Uterus (tissue), 4 donors: ENCODE measurements around the gene HECW1. TPM values are rescaled to one million over a fixed set of nuclear protein-coding genes. Genes with fewer than 3 reads are reported as not detected.
"Not testable (repeated sequence)": the region's sequence is repeated elsewhere in the genome, so short reads cannot be mapped to it uniquely, and the experiment has no call there.

Experiments used
- DNase-seq, 2 donors: peaks; one replicate each; pipeline ENCODE4 v3.0.0-alpha.2; 2019 to 2020
- H3K27ac ChIP-seq, 2 donors: fragments of 200-600 bp; sonication (generic); 1 replicate in 1 of 2; 2 replicates in 1 of 2; pipeline ENCODE4 v1.5.1; 2016 to 2018
- H3K27me3 ChIP-seq, 2 donors: fragments of 200-600 bp; sonication (generic); one replicate each; pipeline ENCODE4 v1.5.1; 2018 to 2019; ENCODE audit warnings: control low read depth in 1 of 2
- H3K36me3 ChIP-seq, 2 donors: fragments of 200-600 bp; sonication (generic); one replicate each; pipeline ENCODE4 v1.5.1; 2019; ENCODE audit warnings: control low read depth in 1 of 2
- H3K4me1 ChIP-seq, 2 donors: fragments of 200-600 bp; sonication (generic); one replicate each; pipeline ENCODE4 v1.5.1; 2018 to 2019; ENCODE audit warnings: control low read depth in 1 of 2
- H3K4me3 ChIP-seq, 2 donors: fragments of 200-600 bp; sonication (generic); 1 replicate in 1 of 2; 2 replicates in 1 of 2; pipeline ENCODE4 v1.5.1; 2018 to 2019; ENCODE audit warnings: mild to moderate bottlenecking in 1 of 2
- H3K9me3 ChIP-seq, 2 donors: fragments of 200-600 bp; sonication (generic); one replicate each; pipeline ENCODE4 v1.5.1; 2019; ENCODE audit warnings: control low read depth in 1 of 2
- POLR2A ChIP-seq, 2 donors: fragments of 450-650 bp; IDR thresholded peaks; one replicate each; pipeline ENCODE4 v1.6.1; 2016; ENCODE audit warnings: antibody characterized with exemption in 2 of 2, mild to moderate bottlenecking in 1 of 2, moderate library complexity in 1 of 2
- intact Hi-C: fragments of 100-400 bp; cut with DNase I; formaldehyde crosslinking; loops from one replicate; pipeline ENCODE4 v1.15.1; 2023; ENCODE audit warnings: low total_unique reads
- total RNA-seq, 4 donors: library from RNA; depleted of rRNA in 3 of 4; stranded (reverse); fragments of >200 nt in 3 of 4; gene quantifications; one replicate each; pipeline versions ENCODE4 v1.1.0 to v1.2.4, GENCODE V29; 2014 to 2023
- TF ChIP-seq, protein P1 (sequence below), 4 experiments: fragments of 200-600 bp in 2 of 4; fragments of 450-650 bp in 2 of 4; sonication (generic) in 2 of 4; IDR thresholded peaks; one replicate each; pipeline ENCODE4 v1.5.1; 2016 to 2019; ENCODE audit warnings: antibody characterized with exemption in 4 of 4, mild to moderate bottlenecking in 2 of 4, moderate library complexity in 1 of 4
- donor health status: DM: yes; HTN: yes; CAD: no.

Gene HECW1
- under 1 TPM in 1 of 4 donors, not detected in 3; 0.28 TPM for total RNA-seq

DNA sequence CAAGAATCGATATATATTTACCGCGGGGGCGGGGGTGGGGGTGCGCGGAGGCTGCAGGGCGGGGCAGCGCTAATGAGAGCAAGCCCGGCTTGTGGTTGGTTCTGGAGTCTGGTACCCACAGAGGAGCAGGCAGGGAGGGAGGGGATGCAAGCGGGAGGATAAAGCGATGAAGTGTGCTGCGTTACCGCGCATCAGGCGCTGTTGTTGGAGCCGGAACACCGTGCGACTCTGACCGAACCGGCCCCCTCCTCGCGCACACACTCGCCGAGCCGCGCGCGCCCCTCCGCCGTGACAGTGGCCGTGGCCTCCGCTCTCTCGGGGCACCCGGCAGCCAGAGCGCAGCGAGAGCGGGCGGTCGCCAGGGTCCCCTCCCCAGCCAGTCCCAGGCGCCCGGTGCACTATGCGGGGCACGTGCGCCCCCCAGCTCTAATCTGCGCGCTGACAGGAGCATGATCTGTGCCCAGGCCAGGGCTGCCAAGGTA is at the start of gene HECW1:
TSS of gene HECW1 (plus strand) at position 189 of the 482 bp plus-strand sequence. CDS start 131,259 bp downstream, outside the sequence.
- Histone ChIP-seq H3K4me3 (peak within 1 kb of the TSS; percentile 21 to 27), H3K9me3 (no peaks in the 10 kb centered on the region), H3K4me1 (peaks cover 0 to 17% of the 10 kb centered on the region in 2 donors), H3K36me3 (no peaks in the 10 kb centered on the region), H3K27ac (no peak within 1 kb of the TSS), H3K27me3 (peaks cover 11 to 67% of the 10 kb centered on the region in 2 donors)
- no peak for TF ChIP-seq POLR2A (IDR thresholded peaks at IDR 0.05)
- TF ChIP-seq, protein P1, sequence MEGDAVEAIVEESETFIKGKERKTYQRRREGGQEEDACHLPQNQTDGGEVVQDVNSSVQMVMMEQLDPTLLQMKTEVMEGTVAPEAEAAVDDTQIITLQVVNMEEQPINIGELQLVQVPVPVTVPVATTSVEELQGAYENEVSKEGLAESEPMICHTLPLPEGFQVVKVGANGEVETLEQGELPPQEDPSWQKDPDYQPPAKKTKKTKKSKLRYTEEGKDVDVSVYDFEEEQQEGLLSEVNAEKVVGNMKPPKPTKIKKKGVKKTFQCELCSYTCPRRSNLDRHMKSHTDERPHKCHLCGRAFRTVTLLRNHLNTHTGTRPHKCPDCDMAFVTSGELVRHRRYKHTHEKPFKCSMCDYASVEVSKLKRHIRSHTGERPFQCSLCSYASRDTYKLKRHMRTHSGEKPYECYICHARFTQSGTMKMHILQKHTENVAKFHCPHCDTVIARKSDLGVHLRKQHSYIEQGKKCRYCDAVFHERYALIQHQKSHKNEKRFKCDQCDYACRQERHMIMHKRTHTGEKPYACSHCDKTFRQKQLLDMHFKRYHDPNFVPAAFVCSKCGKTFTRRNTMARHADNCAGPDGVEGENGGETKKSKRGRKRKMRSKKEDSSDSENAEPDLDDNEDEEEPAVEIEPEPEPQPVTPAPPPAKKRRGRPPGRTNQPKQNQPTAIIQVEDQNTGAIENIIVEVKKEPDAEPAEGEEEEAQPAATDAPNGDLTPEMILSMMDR (IDR thresholded peaks at IDR 0.05), result no peak
- no peak for DNase-seq
- intact Hi-C loops, result no loop called here

DNA sequence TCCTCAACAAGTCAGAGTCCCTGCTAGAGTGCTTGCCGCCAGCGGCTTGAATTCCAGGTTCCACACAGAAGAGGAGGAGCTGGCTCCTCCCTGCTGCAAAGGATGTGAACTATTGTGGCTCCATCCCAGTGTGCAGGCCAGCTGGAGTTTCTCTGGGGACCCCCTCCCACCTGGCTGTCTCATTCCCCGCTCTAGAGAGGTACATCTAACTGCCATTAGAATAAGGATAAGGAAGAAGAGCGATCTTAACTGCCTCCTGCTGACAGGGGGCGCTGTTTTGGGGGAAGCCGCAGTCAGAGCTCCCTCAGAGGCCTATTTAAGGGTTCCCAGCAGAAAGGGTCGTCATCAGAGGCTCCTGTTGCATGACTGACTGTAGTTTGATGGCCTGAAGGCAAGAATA is 40.8 kb upstream of the HECW1 start:
- Histone ChIP-seq H3K27me3 (peaks cover 0 to 13% of the 10 kb centered on the region in 2 donors), H3K4me1 (no peaks in the 10 kb centered on the region), H3K27ac (no peak overlapping the region), H3K4me3 (no peak overlapping the region), H3K9me3 (no peaks in the 10 kb centered on the region), H3K36me3 (no peaks in the 10 kb centered on the region)
- intact Hi-C loops, result no loop called here
- no peak for DNase-seq
- TF ChIP-seq POLR2A (IDR thresholded peaks at IDR 0.05), result no peak
- TF ChIP-seq, protein P1 (IDR thresholded peaks at IDR 0.05), result no peak

GRCh38 chr7:43072530-43072929 is 39.9 kb upstream of the HECW1 start:
- Histone ChIP-seq H3K27me3 (peaks cover 0 to 13% of the 10 kb centered on the region in 2 donors), H3K4me3 (no peak overlapping the region), H3K27ac (no peak overlapping the region), H3K4me1 (no peaks in the 10 kb centered on the region), H3K36me3 (no peaks in the 10 kb centered on the region), H3K9me3 (no peaks in the 10 kb centered on the region)
- TF ChIP-seq, protein P1 (IDR thresholded peaks at IDR 0.05), result no peak
- TF ChIP-seq POLR2A (IDR thresholded peaks at IDR 0.05), result no peak
- DNase-seq, result no peak
- intact Hi-C loops, result no loop called here

DNA sequence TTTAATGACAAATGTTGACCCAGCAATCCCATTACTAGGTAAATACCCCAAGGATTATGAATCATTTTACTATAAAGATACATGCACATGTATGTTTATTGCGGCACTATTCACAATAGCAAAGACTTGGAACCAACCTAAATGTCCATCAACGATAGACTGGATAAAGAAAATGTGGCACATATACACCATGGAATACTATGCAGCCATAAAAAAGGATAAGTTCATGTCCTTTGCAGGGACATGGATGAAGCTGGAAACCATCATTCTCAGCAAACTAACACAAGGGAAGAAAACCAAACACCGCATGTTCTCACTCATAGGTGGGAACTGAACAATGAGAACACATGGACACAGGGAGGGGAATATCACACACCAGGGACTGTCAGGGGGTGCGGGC is 38.6 kb upstream of the HECW1 start:
- H3K4me1 ChIP-seq, H3K4me3 ChIP-seq, intact Hi-C loops: not testable (repeated sequence)

GRCh38 chr7:43076189-43076605 is 36.2 kb upstream of the HECW1 start:
- no peak for TF ChIP-seq POLR2A (IDR thresholded peaks at IDR 0.05)
- TF ChIP-seq, protein P1 (IDR thresholded peaks at IDR 0.05), result no peak
- Histone ChIP-seq H3K27ac (no peak overlapping the region), H3K27me3 (no peaks in the 10 kb centered on the region), H3K4me1 (no peaks in the 10 kb centered on the region), H3K36me3 (no peaks in the 10 kb centered on the region), H3K9me3 (no peaks in the 10 kb centered on the region), H3K4me3 (no peak overlapping the region)
- intact Hi-C loops, result no loop called here
- no peak for DNase-seq

More for the DNA sequence above, 38.6 kb upstream of the HECW1 start:
- not testable (repeated sequence) for H3K9me3 ChIP-seq, H3K27me3 ChIP-seq, DNase-seq, H3K36me3 ChIP-seq, H3K27ac ChIP-seq

DNA sequence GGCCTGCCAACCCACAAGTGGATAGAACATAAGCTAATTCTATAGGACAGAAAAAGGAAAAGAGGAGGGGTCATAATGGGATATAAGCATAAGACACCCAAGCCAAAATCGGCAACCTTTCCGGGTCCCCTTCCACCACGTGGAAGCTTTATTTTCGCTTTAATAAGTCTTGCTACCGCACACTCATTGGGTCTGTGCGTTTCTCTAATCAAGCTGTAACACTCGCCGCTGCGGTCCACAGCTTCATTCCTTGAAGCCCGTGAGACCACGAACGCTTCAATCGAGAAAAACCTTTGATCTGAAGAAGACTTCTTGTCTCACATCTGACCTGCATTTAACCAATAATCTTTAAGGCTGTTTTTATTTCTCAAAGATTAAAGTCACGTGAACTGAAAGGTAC is 35.8 kb upstream of the HECW1 start:
- no peaks in the 10 kb centered on the region for H3K9me3 ChIP-seq
- H3K4me1 ChIP-seq, result no peaks in the 10 kb centered on the region
- H3K27me3 ChIP-seq, result no peaks in the 10 kb centered on the region
- H3K36me3 ChIP-seq, result no peaks in the 10 kb centered on the region
- intact Hi-C loops, result no loop called here
- H3K27ac ChIP-seq, result no peak overlapping the region
- TF ChIP-seq POLR2A (IDR thresholded peaks at IDR 0.05), result no peak
- DNase-seq, result no peak
- H3K4me3 ChIP-seq, result no peak overlapping the region
